GM18507 (cell line): Measurements from ENCODE around the gene SLC9B1.
"Not testable (repeated sequence)": the region's sequence is repeated elsewhere in the genome, so short reads cannot be mapped to it uniquely, and the experiment has no call there.

Source experiments
- DNase-seq: peaks from one replicate; pipeline ENCODE4 v3.0.0; 2011; ENCODE audit warnings: low read depth; ENCODE audit not compliant: insufficient read length; ENCODE audit errors: extremely low spot score
- FAIRE-seq: peaks from 2 replicates; lab custom pipeline; 2011; peaks lifted over from hg19 to GRCh38; lab: Jason Lieb, UNC

The SLC9B1 gene

DNA sequence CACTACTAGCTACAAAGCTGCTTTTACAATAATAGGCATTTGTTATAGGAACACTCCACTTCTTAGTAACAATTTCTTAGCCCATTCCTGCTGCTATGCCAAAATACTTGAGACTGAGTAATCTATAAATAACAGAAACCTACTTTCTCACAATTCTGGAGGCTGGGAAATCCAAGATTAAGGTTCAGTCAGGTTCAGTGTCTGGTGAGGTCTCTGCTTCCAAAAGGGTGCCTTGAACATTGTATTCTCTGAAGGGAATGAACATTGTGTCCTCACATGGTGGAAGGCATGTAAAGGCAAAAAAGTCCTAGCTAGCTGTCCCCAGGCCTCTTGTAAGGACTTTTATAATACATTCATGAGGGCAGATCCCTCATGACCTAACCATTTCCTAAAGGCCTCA is 7.0 kb downstream of the SLC9B1 start:
- DNase-seq, result no peak
- peak; percentile 12 for FAIRE-seq

DNA sequence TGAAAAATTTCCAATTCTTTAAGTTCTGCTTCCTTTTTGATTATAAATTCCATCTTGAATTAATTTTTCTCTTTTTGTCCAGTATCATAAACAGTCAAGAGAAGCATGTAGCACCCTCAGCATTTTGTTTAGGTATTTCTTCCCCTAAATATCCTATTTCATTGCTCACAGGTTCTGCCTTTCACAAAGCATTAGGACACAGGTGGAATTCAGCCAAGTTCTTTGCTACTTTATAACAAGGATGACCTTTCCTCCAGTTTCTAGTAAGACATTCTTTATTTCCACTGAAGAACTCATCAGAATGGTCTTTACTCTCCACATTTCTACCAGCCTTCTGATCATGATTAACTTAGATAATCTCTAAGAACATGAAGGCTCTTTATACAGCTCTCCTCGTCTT is 7.4 kb downstream of the SLC9B1 start:
- DNase-seq (no peak), FAIRE-seq (no peak)

DNA sequence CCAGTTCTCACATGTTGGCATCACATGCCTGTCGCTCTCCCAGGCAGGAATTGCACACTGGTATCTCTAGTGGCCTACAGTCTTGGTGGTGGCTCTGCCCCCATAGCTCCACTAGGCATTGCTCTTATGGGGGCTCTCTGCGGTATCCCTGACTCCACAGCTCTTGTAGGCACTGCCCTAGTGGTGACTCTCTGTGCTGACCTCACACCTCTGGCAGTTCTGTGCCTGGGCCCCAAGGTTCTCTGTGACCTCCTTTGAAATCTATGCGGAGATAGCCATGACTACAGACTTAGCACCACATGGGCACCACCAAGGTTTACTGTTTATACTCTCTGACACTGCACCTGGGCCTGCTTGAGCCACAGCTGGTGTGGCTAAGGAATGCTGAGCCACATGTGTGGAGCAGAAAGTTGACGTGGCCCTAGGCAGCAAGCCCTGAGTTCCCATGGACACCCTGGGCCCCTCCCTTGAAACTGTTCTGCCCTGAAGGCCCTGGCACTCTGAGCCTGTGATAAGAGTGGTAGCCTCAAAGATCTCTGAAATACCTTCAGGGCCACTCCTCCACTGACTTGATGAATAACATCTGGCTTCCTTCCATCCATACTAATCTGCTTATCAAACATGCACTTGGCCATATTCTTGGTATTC is 8.0 kb downstream of the SLC9B1 start:
- no peak for FAIRE-seq
- no peak for DNase-seq

DNA sequence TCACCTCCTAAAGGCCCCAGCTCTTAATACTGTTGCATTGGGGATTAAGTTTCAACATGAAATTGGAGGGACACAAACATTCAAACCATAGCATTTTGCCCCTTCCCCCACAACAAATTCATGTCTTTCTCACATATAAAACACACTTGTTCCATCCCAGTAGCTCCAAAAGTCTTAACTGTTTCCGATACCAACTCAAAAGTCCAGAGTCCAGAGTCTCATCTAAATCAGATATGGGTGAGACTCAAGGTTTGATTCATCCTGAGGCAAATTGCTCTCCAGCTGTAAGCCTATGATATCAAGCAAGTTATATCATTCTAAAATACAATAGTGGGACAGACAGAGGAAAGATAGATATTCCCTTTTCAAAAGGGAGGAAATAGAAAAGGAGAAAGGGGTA is 8.7 kb downstream of the SLC9B1 start:
- no peak for FAIRE-seq
- no peak for DNase-seq

DNA sequence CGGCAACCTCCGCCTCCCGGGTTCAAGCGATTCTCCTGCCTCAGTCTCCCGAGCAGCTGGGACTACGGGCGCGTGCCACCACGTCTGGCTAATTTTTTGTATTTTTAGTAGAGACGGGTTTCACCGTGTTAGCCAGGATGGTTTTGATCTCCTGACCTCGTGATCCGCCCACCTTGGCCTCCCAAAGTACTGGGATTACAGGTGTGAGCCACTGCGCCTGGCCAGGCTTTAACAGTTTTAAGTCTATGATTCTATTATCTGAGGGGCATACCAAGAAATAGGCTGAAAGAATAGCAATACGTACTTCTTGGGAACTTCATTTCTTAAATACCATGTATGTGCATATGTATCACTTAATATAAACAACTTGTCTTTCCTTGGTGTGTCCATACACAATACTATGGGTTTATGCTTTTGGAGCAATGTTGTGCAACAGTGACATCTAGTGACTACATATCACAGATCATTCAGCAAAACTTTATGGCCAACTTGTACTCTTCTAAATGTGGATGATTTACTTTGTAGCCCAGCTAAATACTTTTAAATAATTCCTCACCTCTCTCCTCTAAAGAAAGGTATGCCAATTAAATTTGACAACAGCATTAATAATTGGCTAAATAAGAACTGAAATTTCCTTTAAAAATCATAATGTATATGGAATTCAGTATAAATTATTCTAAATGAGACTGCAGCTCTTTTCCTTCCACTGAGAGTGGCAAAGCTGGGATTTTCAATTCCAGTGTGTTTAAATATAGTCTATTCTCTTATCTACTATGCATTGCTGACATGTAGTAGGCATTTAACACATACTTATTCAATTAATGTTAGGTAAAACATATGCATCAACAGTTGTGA is 10.4 kb downstream of the SLC9B1 start:
- DNase-seq (peak; percentile 37), FAIRE-seq (peak; percentile 90)

DNA sequence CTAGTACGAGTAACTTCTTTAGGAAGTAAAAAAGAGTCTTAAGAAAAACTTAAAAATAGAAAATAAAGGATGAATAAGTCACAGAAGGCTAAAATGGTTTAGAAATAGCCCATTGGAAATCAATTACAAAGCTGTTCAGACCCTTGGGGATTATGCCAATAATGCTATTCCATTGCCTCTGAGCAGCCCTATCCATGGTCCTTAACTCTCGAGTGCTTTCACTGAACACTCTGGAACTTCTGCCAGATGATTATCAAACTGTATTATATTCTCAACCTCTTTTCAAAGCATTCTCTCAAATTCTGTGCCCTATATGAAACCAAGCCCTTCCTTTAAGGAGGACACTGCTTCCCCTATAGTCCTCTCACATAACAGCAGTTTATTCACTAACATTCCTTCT is 17.0 kb downstream of the SLC9B1 start:
- FAIRE-seq, result no peak
- DNase-seq, result no peak

DNA sequence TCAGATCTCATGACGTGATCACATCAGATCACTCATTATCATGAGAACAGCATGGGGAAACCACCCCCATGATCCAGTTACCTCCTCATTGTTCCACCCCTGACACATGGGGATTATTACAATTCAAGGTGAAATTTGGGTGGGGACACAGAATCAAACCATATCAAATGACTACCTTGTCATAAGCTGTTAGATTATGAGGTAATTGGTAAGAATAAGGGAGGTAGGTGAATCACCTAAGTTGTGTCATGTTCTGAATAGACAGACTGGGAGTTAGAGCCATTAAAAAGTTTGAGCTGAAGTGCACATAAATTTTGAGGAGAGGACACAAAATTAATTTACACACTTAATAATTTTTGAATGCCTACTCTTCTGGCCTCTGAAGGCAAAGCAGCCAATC is 24.7 kb downstream of the SLC9B1 start:
- FAIRE-seq (no peak), DNase-seq (no peak)

DNA sequence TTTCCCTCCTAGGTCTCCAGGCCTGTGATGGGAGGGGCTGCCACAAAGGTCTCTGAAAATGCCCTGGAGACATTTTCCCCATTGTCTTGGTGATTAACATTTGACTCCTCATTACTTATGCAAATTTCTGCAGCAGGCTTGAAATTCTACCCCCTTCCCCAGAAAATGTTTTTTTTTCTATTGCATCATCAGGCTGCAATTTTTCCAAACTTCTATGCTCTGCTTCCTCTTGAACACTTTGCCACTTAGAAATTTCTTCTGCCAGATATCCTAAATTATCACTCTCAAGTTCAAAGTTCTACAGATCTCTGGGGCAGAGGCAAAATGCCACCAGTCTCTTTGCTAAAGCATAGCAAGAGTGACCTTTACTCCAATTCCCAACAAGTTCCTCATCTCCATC is 25.5 kb downstream of the SLC9B1 start:
- not testable (repeated sequence) for FAIRE-seq, DNase-seq

DNA sequence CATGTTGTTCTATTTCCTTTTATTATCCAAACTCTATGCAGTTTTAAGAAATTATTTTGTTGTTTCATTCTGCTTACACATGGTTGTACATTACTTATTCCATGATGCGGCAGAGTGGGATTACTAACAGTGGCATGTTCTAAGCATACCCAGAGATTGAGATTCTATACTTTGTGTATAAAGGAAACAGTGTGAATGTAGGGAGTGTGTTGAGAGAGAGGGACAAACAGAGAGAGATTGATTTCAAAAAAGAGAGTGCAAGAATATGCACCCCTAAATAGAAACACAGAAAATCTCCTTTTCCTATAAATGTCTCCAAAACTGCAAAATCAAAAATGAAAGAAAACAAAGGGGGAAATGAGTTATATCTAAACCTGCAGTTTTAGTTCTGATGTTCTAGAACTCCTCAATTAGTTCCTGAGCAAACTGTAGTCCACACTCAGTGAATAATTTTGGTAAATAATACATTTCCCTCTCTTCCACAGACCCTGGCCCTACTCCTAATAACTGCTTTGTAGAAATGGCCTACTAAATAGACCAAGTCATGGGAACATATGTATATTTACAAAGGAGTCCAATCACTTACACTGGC is 31.0 kb downstream of the SLC9B1 start:
- peak; percentile 54 for FAIRE-seq
- DNase-seq, result no peak

DNA sequence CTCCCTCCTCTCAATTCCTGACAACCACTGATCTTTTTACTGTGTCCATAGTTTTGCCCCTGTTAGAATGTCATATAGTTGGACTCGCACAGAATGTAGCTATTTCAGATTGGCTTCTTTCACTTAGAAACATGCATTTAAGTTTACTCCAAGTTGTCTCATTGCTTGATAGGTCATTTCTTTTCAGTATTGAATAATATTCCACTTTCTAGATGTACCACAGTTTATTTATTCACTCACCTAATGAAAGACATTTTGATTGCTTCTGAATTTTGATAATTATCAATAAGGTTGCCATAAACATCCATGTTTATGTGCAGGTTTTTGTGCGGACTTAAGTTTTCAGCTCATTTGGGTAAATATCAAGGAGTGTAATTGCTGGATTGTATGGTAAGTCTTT is 38.5 kb downstream of the SLC9B1 start:
- DNase-seq (no peak), FAIRE-seq (no peak)

DNA sequence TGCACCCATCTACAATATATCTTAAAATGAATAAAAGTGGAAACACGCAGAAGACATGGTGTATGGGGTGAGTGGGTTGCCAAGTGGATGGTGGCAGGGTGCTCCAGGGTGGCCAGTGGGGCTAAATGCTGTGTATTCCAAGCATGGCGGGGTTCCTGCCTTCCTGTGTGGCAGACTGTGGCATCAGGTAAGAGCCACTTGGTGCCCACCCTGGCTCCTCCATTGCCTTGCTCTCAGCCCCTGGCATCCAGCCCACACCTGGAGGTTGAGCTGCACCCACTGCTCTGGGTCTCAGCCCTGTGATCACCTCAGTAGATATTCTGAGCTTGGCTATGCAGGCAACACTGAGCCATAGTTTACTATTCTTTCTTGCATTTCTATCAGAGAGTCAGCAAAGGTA is 57.7 kb downstream of the SLC9B1 start:
- not testable (repeated sequence) for FAIRE-seq

DNA sequence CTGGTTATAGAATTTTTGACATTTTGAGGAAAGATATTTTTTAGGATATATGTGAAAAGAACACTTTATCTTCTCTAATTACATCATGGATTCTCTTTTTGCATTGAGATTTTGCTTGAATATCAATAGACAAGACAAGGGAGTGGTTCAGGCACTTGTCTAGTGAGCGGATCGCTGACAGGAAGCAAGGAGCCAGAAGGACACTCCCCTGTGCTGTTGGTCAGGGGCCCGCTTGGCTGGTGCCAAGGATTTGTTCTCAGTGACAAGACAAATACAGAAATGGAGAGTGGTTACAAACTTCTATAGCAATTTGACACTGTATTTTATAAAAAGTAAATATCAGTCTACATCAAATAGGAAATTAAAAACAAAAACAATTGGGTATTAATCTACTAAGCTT is 60.0 kb downstream of the SLC9B1 start:
- DNase-seq, result no peak
- FAIRE-seq, result no peak

More for the DNA sequence above, 57.7 kb downstream of the SLC9B1 start:
- not testable (repeated sequence) for DNase-seq

DNA sequence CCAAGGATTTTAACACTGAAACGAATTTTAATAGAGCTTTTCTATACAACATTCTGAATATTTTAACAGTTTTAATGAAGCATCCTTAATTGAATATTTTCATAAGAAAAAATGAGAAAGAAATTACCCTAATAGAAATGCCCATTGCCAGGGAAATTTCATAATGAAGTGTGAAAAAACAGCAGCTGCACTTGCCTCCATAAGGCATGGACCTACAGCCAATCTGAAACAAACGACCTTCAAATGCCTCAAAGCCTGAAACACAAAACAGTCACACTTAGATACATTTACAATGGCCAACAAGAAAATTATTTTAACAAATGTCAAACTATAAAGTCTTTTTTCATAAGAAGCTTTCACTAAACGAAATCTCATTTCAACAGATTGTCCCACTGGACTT is 74.4 kb downstream of the SLC9B1 start:
- FAIRE-seq, result no peak
- no peak for DNase-seq

DNA sequence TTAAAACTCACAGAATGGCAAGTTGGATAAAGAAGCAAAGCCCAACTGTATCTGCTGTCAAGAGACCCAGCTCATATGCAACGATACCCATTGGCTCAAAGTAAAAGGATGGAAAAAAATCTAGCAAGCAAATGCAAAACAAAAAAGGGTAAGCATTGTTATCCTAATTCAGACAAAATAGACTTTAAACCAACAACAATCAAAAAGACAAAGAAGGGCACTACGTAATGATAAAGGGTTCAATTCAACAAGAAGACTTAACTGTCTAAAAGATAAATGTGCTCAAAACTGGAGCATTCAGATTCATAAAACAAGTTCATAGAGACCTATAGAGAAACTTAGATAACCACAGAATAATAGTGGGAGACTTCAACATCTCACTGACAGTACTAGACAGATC is 81.4 kb downstream of the SLC9B1 start:
- not testable (repeated sequence) for FAIRE-seq, DNase-seq

DNA sequence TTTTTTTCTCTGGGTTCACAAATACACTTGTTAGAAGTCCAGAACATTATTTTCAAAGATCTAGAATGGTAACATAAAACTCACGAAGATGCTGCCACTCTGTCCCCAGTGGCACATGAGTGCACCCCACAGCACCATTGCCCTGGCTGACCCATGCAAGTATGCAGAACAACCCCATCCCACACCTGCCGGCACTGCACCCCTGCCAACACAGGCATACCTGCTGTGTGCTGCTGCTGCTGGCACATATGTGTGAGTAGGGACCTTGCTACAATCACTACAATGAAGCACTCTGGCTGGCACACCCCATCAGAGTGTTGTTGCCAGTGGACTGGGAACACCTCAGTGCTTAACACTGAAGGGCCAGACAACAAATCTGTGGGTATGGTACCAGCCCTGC is 83.8 kb downstream of the SLC9B1 start:
- FAIRE-seq, result no peak
- DNase-seq, result no peak

DNA sequence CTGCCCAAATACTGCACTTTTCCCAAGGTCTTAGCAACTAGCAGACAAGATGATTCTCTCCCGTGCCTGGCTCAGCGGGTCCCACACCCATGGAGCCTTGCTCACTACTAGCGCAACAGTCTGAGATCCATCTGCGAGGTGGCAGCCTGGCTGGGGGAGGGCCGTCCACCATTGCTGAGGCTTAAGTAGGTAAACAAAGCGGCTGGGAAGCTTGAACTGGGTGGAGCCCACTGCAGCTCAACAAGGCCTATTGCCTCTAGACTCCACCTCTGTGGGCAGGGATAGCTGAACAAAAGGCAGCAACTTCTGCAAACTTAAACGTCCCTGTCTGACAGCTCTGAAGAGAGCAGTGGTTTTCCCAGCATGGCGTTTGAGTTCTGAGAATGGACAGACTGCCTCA is 99.8 kb downstream of the SLC9B1 start:
- not testable (repeated sequence) for FAIRE-seq, DNase-seq

DNA sequence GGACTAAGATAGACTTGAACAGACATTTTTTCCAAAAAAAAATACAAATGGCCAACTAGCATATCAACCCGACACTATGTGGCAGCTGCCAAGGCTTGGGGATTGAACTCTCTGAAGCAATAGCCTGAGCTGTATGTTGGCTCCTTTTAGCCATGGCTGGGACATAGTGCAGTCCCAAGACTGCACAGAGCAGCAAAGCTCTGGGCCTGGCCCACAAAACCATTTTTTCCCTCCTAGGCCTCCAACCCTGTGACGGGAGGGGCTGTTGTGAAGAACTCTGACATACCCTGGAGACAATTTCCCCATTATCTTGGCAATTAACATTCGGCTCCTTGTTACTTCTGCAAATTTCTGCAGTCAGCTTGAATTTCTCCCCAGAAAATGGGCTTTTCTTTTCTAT is 100.6 kb downstream of the SLC9B1 start:
- DNase-seq (no peak), FAIRE-seq (no peak)

DNA sequence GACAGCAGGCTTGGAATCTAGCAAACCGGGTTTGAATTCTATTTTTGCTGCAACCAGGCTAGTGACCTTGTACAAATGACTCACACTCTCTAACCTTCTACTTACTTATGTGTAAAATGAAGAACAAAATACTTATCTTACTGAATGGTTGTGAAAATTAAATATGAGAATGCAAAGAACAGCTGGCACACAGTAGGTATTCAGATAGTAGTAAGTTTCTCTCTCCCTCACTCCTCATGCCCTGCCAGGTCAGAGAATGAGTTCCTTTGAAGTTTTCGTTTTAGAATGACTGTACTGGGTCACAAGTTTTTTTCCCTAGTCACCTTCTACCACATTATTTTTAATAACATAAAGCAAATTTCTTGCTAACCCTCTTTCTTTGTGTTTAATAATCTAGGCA is 117.7 kb downstream of the SLC9B1 start:
- FAIRE-seq (no peak), DNase-seq (no peak)

DNA sequence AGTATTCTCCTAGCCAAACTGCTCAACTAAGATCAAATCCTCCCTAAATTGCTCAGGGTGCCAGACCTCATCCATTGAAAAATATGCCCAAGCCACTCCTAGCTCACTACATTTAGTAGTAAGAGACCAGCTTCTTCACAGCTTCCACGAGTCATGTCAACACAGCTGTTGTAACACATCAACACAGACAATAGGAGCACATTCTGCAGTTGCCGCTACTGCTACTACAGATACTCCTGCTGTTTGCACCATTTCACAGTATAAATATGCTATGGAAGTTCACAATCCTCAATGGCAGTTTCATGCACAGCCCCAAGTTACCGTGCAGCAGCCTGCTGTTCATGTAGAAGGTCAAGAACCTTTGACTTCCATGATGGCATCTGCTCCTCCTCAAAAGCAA is 121.9 kb downstream of the SLC9B1 start:
- not testable (repeated sequence) for FAIRE-seq, DNase-seq

DNA sequence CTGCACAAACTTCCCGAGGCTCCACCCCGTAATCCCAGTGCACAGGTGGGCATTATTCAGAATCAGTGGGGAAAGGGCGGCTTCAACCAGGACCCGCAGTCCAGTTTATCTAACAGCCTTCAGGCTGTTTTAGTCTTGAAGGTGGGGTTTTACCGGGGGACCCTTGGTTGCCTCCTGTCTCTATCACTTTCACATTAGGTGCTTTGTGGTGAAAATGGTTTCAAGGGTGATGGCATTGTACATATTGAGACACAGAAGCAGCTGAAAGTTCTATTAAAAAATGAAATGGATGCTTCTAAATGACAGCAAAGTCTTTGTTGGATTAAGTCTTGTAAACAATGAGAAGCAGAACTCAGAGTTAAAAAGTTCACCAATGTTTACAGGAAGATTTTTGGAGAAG is 123.0 kb downstream of the SLC9B1 start:
- not testable (repeated sequence) for DNase-seq, FAIRE-seq

DNA sequence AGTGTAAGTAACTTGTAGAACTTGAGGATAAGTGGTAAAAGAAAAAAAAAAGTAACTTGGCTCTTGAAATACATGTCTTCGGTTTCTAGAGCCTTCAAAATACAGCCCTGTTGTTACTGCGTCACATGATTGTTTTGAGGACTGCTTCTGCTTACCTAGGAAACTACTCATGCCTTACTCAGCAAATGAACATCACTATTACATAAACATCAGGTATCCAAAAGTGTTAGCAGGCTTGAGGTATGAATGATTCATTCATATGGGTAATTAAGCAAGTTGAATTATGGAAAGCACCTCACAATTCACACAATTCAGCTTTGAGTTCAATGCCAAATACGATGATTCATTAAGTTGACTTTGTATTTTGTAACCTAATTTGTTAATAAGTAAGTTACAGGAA is 129.6 kb downstream of the SLC9B1 start:
- DNase-seq, FAIRE-seq: not testable (repeated sequence)
